Adipocyte (in vitro differentiated cells): ENCODE results near the gene AFG1L.

Experiments used
- DNase-seq: peaks from one replicate; pipeline ENCODE4 v3.0.0-alpha.2; 2015; ENCODE audit warnings: low read depth
- H3K27me3 ChIP-seq: replicated peaks from 2 replicates; pipeline ENCODE4 v1.7.0; 2013; ENCODE audit warnings: mild to moderate bottlenecking, low read length, moderate library complexity; ENCODE audit not compliant: control insufficient read depth, insufficient read depth
- H3K36me3 ChIP-seq: 2 replicates; pipeline ENCODE4 v1.7.0; 2013; ENCODE audit warnings: low read length, mild to moderate bottlenecking, moderate library complexity; ENCODE audit not compliant: control insufficient read depth, insufficient read depth, severe bottlenecking
- H3K4me1 ChIP-seq: 2 replicates; pipeline ENCODE4 v1.7.0; 2013; ENCODE audit warnings: mild to moderate bottlenecking, low read length, moderate library complexity; ENCODE audit not compliant: control insufficient read depth, insufficient read depth
- H3K4me3 ChIP-seq: 2 replicates; pipeline ENCODE4 v1.7.0; 2013; ENCODE audit warnings: mild to moderate bottlenecking, low read length, moderate library complexity
- H3K9ac ChIP-seq: 2 replicates; pipeline ENCODE4 v1.7.0; 2013; ENCODE audit warnings: mild to moderate bottlenecking, low read length, moderate library complexity
- H3K9me3 ChIP-seq: 2 replicates; pipeline ENCODE4 v1.7.0; 2013; ENCODE audit warnings: mild to moderate bottlenecking, low read length, moderate library complexity; ENCODE audit not compliant: control insufficient read depth

AFG1L gene

DNA sequence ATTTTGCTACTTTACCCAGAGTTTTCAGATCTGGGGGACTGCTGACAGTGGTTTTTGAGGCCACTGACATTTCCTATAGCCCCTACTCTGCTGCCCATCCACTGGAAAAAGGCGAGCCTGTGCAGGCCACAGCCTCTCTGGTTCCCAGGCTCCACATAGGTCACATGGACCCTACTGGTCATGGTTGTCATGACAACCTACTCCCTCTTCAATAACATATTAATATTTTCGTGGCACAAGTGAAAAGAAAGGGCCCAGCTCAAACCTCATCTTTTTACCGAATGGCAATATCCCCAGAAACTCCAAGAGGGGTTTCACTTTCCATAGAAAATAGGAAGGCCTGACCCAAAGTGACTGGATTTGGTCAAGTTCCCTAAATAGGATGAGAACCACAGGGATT lies 254.9 kb downstream of the AFG1L start:
- Histone ChIP-seq H3K9me3 (no peaks in the 10 kb centered on the region), H3K4me1 (peaks cover 4% of the 10 kb centered on the region), H3K4me3 (no peak overlapping the region), H3K9ac (no peak overlapping the region), H3K36me3 (no peaks in the 10 kb centered on the region), H3K27me3 (no peaks in the 10 kb centered on the region)
- no peak for DNase-seq

DNA sequence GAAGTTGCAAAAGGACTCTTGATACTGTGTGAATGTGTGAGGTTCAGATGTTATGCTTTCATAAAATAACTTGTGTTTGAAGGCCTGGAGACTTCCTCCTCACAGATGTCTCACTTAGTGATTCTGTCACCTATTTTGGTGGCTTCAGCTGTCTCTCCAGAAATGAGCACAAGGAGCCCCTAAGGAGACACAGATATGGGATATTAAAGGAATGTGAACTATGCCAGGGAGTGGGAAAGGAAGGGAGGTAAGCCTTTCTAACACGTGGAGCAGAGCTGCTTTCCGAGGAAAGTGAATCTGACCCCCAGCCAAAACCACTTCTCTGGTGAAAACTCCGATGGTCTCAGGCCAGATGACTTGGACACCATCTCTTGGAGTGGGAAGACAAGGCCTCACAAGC lies 255.4 kb downstream of the AFG1L start:
- H3K4me3 ChIP-seq: no peak overlapping the region
- no peak overlapping the region for H3K9ac ChIP-seq
- H3K4me1 ChIP-seq: peaks cover 2% of the 10 kb centered on the region
- DNase-seq: no peak
- no peaks in the 10 kb centered on the region for H3K36me3 ChIP-seq
- H3K27me3 ChIP-seq: no peaks in the 10 kb centered on the region
- no peaks in the 10 kb centered on the region for H3K9me3 ChIP-seq

DNA sequence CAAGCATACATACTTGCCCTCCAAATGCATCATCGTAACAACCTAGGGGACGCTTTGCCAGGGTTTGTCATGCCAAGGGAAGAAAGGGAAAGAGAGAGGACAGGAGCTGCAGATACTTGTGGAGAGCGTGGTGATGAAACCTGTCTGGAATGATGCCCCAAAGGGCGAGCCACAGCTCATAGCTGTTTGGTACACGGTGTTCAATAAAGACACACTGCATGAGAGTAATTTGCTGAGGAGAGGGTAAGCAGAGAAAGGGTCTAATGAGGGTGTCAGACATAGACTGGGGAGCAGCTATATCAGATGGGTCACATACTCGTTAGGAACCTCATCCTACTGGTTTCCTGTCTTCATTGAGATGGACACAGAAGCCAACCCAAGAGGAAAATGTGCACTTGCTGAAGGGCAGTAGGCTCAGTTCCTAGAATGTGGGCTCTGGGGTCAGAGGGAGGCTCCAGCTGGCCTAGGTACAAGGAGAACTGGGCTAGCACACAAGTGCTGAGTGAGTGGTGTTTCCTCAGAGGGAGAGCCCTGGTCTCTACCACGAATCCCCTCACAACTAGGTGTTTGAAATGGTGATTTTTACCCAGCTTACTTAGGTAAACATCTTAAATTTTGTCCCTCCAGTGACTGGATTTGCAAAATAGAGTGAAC lies 260.7 kb downstream of the AFG1L start:
- H3K36me3 ChIP-seq: no peaks in the 10 kb centered on the region
- DNase-seq: no peak
- H3K4me3 ChIP-seq: no peak overlapping the region
- H3K9ac ChIP-seq: no peak overlapping the region
- no peaks in the 10 kb centered on the region for H3K27me3 ChIP-seq
- peaks cover 22% of the 10 kb centered on the region for H3K4me1 ChIP-seq
- H3K9me3 ChIP-seq: no peaks in the 10 kb centered on the region

DNA sequence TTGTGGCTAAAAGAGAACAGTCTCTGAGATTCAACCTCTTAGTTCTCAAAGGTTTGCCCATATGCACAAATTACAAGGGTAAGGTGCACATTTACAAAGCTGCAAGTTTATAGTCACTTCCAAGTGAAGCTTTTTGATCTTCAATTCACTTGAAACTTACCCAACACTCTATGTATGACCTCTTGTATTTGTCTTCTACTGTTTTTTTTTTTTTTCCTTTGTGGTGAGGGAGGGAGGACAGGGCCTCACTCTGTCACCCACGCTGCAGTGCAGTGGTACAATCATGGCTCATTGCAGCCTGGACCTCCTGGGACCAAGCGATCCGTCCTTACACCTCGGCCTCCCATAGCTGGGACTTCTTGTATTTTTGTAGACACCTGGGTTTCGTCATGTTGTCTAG lies 261.4 kb downstream of the AFG1L start:
- H3K9me3 ChIP-seq: no peaks in the 10 kb centered on the region
- H3K27me3 ChIP-seq: no peaks in the 10 kb centered on the region
- no peak overlapping the region for H3K9ac ChIP-seq
- H3K4me1 ChIP-seq: peaks cover 22% of the 10 kb centered on the region
- no peaks in the 10 kb centered on the region for H3K36me3 ChIP-seq
- DNase-seq: no peak
- H3K4me3 ChIP-seq: no peak overlapping the region

DNA sequence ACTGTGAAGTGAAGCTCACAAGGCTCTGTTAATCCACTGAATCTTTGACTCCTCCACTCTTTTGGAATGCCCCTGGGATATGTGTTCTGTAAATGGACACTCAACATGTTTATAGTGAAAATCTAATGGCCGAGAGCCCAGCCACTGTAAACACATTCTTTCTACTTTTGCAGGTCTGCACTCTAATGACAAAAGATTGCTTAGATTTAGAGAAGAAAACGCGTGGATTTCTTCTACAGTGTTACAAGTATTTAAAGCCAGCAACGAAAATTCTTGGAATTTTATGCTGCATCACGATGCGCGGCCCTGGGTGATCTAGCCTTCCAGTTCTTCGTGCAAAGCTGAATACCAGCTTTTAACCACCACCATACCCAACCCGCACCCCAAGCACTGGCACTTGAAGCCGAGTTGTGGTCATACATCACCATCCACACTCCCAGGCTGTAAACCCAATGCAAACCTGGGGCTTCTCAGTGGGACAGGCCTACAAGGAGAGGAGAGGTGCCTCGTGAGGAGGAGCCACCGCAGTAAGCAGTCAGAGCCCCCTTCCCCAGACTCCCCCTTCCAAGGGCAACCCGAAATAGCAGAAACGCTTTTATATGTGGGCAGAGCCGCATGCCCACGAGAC lies 262.1 kb downstream of the AFG1L start:
- H3K4me1 ChIP-seq: peaks cover 22% of the 10 kb centered on the region
- peaks cover 4% of the 10 kb centered on the region for H3K36me3 ChIP-seq
- peak overlapping the region; percentile 82 for H3K4me3 ChIP-seq
- DNase-seq: peak; percentile 79
- H3K9me3 ChIP-seq: no peaks in the 10 kb centered on the region
- H3K27me3 ChIP-seq: no peaks in the 10 kb centered on the region
- H3K9ac ChIP-seq: peak overlapping the region; percentile 87

DNA sequence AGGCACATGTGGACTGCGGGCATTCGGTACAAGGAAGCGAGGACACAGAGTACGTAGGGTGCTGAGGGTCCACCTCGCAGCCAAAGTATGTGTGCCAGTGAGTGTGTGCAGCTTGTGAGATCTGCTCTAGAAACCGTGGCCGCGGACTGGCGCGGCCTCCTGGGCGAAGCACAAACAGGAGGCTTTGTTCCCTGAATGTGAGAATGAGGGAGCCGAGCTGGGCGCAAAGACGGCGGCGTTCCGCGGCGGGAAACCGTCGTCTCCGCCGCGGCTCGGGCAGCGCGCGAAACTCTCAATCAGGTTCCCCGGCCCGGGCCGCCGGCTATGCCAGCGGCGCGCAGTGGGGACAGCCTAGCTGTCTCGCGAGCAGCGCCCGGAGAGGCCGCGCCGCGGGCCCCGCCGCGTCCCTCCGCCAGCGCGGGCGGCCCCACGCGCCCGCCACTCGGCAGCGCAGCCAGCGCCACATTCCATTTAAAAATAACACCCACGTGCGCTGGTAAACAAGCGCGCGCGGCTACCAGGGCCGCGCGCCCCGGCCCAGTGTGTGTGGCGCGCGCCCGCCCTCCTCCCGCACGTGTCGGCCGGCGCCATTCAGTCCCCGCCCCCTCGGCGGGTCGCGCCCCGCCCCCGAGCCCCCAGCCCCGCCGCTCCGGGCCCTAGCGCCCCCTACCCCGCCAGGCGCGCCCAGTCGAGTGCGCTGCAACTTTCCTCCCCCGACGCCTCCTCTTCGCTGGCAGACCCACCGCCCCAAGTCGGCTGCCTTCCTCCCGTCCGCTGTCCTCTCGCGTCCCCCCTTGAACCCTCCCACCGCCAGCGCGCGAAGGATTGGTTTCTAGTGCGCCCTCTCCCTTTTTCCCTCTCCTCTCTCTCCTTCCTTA lies 262.9 kb downstream of the AFG1L start:
- H3K4me3 ChIP-seq: peak overlapping the region; percentile 82
- peaks cover 22% of the 10 kb centered on the region for H3K4me1 ChIP-seq
- peaks cover 5% of the 10 kb centered on the region for H3K36me3 ChIP-seq

DNA sequence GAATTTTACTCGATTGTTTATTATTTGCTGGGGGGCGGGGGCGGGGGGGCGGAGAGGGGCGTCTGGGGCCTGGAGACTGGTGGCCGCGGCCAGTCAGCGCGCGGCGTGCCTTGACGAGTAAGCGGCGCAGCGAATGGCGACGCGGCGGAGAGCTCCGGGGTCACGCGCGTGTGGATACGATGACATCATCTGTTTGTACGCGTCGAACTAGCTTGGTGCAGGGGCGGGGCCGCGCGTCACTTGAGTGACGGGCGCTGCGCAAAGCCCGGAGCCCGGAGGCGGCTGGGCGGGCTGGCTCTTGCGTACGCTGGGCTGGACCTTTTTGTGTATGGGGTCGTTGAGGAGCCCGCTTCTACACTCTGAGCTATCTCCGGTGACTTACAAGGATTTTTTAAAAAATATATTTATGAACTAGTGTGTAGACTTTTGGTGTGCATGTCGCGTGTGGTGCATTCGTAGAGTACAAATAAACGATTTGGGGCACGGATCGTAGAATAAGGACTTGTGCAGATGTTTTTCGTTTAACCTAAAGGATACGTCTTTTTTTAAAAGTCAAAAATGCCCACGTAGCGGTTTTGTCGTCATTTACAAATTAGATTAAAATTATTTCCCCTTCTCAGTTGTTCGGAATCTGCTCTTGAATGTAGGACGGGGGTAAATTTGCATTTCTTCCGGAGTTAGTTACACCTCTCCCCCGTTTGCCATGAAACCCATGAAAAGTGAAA lies 263.7 kb downstream of the AFG1L start:
- H3K36me3 ChIP-seq: peaks cover 5% of the 10 kb centered on the region
- DNase-seq: peak; percentile 100
- H3K27me3 ChIP-seq: no peaks in the 10 kb centered on the region
- peak overlapping the region; percentile 87 for H3K9ac ChIP-seq
- peaks cover 22% of the 10 kb centered on the region for H3K4me1 ChIP-seq
- no peaks in the 10 kb centered on the region for H3K9me3 ChIP-seq
- H3K4me3 ChIP-seq: peak overlapping the region; percentile 89

More for the DNA sequence above, 262.9 kb downstream of the AFG1L start:
- peak overlapping the region; percentile 87 for H3K9ac ChIP-seq
- DNase-seq: peak; percentile 92
- no peaks in the 10 kb centered on the region for H3K27me3 ChIP-seq
- H3K9me3 ChIP-seq: no peaks in the 10 kb centered on the region

DNA sequence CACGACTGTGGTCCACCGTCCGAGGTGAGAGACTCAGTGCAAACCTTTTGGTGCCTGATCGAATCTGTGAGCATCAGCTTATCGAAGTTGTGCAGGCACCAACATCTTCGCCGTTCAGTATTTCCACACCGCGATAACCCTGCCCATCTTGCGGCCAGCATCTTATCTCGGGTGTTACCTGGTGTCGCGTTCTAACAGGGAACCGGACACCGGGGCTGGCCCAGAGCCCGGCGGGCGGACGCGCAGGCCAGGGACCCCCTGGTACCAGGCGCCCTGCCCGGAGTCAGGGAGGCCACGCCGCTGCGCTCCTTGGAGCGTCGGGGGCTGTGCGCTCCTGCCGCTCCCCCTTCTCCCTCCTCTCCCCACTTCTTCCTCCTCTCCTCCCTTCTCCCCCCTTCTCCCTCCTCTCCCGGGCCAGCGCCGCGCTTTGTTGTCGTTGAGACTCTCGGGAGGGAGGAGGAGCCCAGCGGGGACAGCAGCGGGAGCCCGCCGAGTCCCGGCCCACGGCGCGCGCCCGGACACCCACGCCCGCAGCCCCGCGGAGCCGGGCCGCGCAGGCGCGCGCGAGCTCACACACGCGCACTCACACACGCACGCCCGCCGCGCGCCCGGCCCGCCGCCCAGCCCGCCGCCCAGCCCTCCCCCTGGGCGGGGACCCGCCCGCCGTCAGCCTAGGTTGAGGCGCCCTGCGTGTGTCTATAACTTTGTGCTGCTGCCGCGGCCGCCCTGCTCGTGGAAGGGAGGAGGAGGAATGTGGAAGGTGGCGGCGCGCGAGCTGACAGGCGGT lies 264.4 kb downstream of the AFG1L start:
- Histone ChIP-seq H3K27me3 (no peaks in the 10 kb centered on the region), H3K36me3 (peaks cover 5% of the 10 kb centered on the region), H3K4me3 (peak overlapping the region; percentile 95), H3K9me3 (no peaks in the 10 kb centered on the region), H3K4me1 (peaks cover 22% of the 10 kb centered on the region), H3K9ac (peak overlapping the region; percentile 98)
- peak; percentile 96 for DNase-seq

DNA sequence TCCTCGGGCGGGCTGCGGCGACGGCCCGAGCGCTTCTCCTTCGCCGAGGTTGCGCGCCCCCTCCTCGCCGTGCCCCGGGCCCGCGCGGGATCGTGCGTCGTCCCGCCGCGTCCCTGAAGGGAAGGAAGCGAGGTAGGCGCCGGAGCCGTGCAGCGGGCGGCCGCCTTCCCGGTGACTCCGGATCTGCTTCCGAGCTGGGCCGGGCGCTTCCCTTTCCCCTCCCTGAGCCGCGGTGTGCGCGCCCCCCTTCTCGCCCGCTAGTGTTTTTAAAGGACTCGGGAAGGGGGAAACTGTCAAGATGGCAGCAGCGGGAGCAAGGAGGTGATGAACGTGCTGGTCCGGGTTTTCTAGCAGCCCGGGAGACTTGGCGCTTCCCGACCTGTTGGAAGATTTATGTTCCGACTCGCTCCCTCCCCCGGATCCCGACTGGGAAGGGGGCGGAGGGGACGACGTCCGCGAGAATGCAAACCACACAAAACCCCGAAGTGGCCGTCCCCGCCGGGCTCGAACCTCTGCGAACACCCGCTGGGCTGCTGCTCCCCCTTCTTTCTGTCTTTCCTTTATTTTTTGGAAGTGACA lies 265.1 kb downstream of the AFG1L start:
- peaks cover 29% of the 10 kb centered on the region for H3K4me1 ChIP-seq
- peak overlapping the region; percentile 98 for H3K9ac ChIP-seq
- H3K9me3 ChIP-seq: no peaks in the 10 kb centered on the region
- no peak for DNase-seq
- H3K27me3 ChIP-seq: no peaks in the 10 kb centered on the region
- peaks cover 5% of the 10 kb centered on the region for H3K36me3 ChIP-seq
- peak overlapping the region; percentile 95 for H3K4me3 ChIP-seq
